HG03565 (cell line): Measurements from ENCODE around the gene WWP2.
"Not testable (repeated sequence)": the region's sequence is repeated elsewhere in the genome, so short reads cannot be mapped to it uniquely, and the experiment has no call there.

ENCODE experiments used
- ATAC-seq: cut with Tn5 transposase; IDR thresholded peaks from one replicate; pipeline ENCODE4 v1.9.1; 2021; ENCODE audit warnings: mild to moderate bottlenecking, moderate library complexity; ENCODE audit not compliant: unreplicated experiment

WWP2 gene

GRCh38 chr16:69972935-69973334 lies 210.8 kb downstream of the WWP2 start:
- ATAC-seq = not testable (repeated sequence)

DNA sequence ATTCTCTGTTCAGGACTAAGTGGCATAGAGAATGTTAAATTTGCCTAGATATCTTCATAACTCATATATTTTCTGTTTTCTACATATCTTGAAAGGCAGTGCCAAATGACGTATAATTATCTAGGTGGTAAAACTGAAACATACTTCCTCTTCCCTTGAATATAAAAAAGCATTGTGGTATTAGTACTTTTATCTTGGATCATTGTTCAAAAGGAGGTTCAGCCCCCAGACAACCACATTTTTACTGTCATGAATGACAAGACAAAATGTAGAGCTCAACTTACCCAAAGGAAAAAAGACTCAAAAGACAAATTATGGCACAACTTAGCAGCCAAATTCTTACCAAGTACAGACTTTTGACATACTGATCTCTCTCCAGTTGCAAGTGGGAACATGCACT lies 223.1 kb downstream of the WWP2 start:
- not testable (repeated sequence) for ATAC-seq
